GM12865 (cell line): ENCODE data around the gene GALNT11.
A peak's percentile ranks its signal among the peaks of the same experiment; 100 is the strongest.

Experiments used
- DNase-seq: peaks from one replicate; pipeline ENCODE4 v3.0.0; 2010; ENCODE audit warnings: low read depth
- H3K4me3 ChIP-seq: 2 replicates; pipeline ENCODE4 v1.5.1; 2011; ENCODE audit warnings: mild to moderate bottlenecking, low read depth, low read length, control low read depth
- TF ChIP-seq, protein P1 (sequence below): IDR thresholded peaks from 2 replicates; pipeline ENCODE4 v1.5.1; 2011; ENCODE audit warnings: low read length, control low read depth, low read depth, inconsistent platforms; ENCODE audit not compliant: insufficient read depth; ENCODE audit errors: missing control alignments

The GALNT11 gene

GRCh38 chr7:152149363-152149762, 123.9 kb downstream of the GALNT11 start:
- no peak for DNase-seq
- TF ChIP-seq, protein P1, sequence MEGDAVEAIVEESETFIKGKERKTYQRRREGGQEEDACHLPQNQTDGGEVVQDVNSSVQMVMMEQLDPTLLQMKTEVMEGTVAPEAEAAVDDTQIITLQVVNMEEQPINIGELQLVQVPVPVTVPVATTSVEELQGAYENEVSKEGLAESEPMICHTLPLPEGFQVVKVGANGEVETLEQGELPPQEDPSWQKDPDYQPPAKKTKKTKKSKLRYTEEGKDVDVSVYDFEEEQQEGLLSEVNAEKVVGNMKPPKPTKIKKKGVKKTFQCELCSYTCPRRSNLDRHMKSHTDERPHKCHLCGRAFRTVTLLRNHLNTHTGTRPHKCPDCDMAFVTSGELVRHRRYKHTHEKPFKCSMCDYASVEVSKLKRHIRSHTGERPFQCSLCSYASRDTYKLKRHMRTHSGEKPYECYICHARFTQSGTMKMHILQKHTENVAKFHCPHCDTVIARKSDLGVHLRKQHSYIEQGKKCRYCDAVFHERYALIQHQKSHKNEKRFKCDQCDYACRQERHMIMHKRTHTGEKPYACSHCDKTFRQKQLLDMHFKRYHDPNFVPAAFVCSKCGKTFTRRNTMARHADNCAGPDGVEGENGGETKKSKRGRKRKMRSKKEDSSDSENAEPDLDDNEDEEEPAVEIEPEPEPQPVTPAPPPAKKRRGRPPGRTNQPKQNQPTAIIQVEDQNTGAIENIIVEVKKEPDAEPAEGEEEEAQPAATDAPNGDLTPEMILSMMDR = no peak
- no peak overlapping the region for H3K4me3 ChIP-seq

GRCh38 chr7:152152267-152152666, 126.8 kb downstream of the GALNT11 start:
- no peak overlapping the region for H3K4me3 ChIP-seq
- TF ChIP-seq, protein P1 = no peak
- no peak for DNase-seq

GRCh38 chr7:152158801-152159587, 133.5 kb downstream of the GALNT11 start:
- DNase-seq = peak; percentile 89
- peak overlapping the region; percentile 22 for H3K4me3 ChIP-seq
- TF ChIP-seq, protein P1 = no peak

DNA sequence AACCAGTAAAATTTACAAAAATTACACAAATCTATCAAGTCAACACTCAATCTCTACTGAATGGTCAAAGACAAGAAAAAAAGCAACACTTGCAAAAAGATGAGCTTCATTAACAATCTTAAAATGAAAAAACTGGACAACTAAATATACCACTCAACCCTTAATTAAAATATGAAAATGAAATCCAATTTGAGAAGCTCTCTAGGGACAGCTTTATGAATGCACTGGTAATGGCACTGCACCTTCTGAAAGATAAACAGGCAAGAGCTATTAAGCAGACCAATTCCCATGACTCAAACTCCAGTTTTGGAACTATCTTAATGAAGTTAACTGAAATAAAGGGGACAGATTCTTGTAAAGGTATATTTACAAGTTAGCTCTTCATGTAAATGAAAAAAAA, 135.7 kb downstream of the GALNT11 start:
- TF ChIP-seq, protein P1 = no peak
- DNase-seq = no peak
- H3K4me3 ChIP-seq = no peak overlapping the region

- TF ChIP-seq, protein P1 = no peak
- no peak for DNase-seq
- H3K4me3 ChIP-seq = no peak overlapping the region
Observed at GRCh38 chr7:152162287-152162686, 136.8 kb downstream of the GALNT11 start.
